GM21390 (cell line): Measurements from ENCODE around the gene FGF9.

Experiments used
- ATAC-seq: cut with Tn5 transposase; IDR thresholded peaks from one replicate; pipeline ENCODE4 v1.9.1; 2021; ENCODE audit not compliant: unreplicated experiment

Gene FGF9

GRCh38 chr13:21752501-21752900, 81.6 kb downstream of the FGF9 start:
- no peak for ATAC-seq

DNA sequence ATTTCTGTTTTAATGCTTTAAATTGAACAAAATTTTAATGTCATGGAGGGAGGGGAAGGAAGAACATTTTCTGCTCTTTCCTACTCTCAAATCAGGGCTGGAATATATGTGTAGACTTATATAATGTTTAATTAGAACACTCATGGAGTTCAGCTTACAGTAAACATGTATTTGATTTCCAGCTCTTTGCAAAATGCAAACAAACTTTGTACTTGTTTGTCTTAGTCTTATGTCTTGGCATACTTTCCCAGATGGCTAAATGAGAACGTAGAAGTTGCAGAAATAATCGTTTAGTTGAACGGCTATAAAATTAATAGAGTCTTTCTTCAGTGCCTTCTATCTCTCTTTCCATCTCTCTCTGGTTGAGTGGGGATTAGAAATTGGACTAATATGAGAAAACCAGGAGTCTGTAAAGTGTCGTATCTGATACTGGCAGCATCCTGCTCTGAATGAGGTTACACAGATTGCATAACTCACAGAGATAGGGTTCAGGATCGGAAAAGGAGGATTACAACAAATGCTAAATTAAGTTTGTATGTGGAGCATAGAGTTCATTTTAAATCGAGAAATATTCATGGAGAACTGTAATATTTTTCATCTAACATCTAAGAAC, 82.3 kb downstream of the FGF9 start:
- no peak for ATAC-seq
